ENCODE measurements around the gene FIBP.

DNA sequence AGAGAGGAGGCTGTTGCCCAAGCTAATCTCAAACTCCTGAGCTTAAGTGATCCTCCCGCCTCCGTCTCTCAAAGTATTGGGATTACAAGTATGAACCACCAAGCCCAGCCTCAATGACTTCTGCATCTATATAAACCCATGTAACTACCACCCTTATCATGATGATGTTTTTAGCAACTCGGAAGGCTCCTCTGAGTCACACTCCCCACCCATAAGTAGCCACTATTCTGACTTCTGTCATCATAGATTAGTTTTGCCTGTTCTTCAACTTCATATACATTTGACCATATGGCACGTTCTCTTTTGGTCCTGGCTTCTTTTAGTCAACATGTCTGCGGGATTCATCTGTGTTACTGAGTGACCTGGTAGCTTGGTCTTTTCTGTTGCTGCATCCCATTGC, 18.3 kb upstream of the FIBP start:
- TF ChIP-seq CTCF (conservative IDR thresholded peaks at IDR 0.05; ENCODE audit: low read depth, low read length) (no peak), POLR2A (IDR thresholded peaks at IDR 0.05; ENCODE audit: low read depth, low read length) (no peak), MXI1 (IDR thresholded peaks at IDR 0.05; ENCODE audit: borderline replicate concordance, low read depth, low read length) (no peak), FOS (IDR thresholded peaks at IDR 0.05; ENCODE audit: low read depth, low read length) (no peak), NFE2L2 (IDR thresholded peaks at IDR 0.05; ENCODE audit: low read depth, low read length) (no peak), USF2 (IDR thresholded peaks at IDR 0.05; ENCODE audit: low read depth, low read length) (no peak), RFX5 (IDR thresholded peaks at IDR 0.05; ENCODE audit: low read depth, low read length) (no peak), RAD21 (IDR thresholded peaks at IDR 0.05; ENCODE audit: low read length) (no peak)
- TF ChIP-seq, protein P1, sequence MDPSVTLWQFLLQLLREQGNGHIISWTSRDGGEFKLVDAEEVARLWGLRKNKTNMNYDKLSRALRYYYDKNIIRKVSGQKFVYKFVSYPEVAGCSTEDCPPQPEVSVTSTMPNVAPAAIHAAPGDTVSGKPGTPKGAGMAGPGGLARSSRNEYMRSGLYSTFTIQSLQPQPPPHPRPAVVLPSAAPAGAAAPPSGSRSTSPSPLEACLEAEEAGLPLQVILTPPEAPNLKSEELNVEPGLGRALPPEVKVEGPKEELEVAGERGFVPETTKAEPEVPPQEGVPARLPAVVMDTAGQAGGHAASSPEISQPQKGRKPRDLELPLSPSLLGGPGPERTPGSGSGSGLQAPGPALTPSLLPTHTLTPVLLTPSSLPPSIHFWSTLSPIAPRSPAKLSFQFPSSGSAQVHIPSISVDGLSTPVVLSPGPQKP (IDR thresholded peaks at IDR 0.05; ENCODE audit: borderline replicate concordance, low read depth, low read length) = no peak
